Measurements from ENCODE around the gene HDAC4.

The HDAC4 gene

GRCh38 chr2:239212121-239212928 lies 188.5 kb downstream of the HDAC4 start:
- no peak for DNase-seq

DNA sequence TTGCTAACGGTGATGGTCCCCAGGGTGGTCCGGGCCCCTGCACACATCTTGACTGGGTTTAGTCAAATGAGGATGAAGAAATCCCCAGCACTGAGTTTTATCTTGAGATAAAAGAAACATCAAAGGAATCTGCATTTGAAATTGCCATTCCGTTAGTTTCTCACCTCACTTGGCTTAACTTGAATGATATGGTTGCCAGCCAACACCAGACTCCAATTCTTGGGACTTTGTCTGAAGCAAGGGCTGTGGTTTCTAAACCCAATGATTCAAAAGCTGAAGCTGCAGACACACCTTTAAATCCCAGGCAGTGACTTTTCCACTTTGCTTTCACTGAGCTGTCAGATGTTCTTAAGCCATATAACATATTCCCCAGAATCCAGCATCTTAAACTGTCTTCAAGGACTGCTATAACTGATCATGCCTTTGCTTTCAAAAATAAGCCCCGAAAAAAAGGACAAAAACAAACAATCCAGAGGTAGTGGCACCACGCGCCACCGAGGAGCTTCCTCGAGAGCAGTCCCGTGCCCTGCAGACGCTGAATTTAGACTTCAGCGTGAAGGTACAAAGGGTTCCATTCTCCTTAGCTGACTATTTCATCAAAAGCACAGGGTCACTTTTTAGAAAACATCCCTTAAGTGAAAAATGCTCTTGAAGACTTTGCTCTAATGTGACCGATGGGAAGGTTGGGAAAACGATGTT lies 189.3 kb downstream of the HDAC4 start:
- DNase-seq, result no peak

DNA sequence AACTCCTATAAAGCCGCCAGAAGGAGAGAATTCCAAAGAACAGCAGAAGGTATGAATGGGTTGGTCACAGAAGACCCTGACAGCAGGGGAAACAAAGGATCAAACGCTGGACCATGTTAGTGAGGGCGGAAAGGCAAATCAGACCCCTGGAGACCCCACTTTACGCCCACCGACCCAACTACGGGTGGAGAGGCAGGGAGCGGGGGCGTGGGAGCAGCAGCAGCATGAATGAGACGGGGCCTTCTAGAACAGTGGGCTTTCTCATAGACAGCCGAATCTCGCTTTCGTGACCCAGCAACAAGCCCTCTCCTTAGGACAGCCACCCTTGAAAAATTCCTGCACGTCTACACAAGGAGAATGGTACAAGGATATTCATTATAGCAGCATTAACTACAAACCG lies 191.0 kb downstream of the HDAC4 start:
- no peak for DNase-seq

DNA sequence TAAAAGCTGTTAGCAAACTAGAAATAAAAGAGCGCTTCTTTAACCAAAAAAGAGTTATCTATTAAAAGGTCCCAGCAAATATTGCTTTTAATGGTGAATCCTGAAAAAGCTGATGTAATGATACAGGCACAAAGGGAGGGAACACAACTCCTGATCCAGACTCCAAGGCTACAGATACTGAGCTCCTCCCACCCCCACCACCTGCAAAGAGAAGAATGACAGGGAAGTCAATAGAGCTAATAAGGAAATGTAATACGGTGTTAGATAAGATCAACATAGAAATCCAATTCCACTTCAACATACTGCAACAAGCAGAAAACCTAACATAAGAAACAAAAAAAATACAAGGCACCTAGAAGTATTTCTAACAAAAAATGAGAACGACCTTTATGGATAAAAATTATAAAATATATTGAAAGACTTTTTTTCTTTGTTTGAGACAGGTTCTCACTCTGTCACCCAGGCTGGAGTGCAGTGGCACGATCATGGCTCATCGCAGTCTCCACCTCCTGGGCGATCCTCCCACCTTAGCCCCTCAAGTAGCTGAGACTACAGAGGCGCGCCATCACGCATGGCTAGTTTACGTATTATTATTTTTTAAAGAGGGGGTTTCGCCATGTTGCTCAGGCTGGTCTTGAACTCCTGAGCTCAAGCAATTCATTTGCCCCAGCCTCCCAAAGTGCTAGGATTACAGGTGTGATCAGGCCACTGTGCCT lies 192.2 kb downstream of the HDAC4 start:
- no peak for DNase-seq

GRCh38 chr2:239206851-239207250 lies 194.0 kb downstream of the HDAC4 start:
- no peak for DNase-seq

DNA sequence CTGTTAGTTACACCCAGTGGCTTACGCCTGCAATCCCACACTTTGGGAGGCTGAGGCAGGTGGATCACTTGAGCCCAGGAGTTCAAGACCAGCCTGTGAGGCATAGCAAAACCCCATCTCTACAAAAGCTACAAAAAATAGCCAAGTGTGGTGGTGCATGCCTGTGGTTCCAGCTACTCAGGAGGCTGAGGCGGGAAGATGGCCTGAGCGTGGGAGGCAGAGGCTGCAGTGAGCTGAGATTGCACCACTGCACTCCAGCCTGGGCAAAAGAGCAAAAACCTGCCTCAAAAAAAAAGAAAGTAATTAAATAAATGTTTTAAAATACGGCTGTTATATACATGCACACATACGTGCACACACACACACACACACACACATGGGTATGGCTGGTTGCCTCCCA lies 194.8 kb downstream of the HDAC4 start:
- DNase-seq, result no peak

- no peak for DNase-seq
Observed at GRCh38 chr2:239204876-239205468, 195.8 kb downstream of the HDAC4 start.

DNA sequence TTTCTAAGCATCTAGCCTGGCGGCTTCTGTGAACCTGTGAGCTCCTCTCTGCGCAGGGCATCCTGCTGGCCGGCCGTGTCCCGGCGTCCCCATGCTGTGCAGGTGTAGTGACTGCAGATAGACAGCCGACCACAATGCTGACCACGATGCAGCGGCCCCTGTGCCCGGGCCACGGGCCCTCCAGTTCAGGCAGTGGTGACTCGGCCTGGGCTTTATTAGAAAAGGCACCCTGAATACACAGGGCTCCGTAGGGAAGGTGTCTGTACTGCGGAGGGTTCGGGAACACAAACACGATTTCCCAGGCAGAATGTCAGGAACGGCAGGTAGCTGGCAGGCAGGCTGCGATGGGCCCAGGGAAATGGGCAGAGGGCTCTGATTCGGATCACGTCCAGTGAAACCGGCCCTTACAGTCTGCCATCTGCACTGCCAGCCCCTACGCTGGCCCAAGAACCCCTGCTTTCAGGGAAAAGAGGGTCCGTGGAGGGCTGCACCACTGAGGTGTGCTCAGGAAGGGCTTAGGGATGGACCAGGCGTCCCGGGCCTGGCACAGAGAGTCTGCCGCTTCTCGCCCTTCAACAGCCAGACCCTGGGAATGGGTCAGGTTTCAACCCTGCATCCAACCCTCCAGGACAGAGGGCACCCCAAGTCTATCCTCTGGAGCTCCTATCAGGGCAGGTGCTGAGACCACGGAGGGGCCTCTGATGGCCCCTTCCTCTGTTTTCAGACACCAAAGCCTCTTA lies 196.5 kb downstream of the HDAC4 start:
- no peak for DNase-seq

DNA sequence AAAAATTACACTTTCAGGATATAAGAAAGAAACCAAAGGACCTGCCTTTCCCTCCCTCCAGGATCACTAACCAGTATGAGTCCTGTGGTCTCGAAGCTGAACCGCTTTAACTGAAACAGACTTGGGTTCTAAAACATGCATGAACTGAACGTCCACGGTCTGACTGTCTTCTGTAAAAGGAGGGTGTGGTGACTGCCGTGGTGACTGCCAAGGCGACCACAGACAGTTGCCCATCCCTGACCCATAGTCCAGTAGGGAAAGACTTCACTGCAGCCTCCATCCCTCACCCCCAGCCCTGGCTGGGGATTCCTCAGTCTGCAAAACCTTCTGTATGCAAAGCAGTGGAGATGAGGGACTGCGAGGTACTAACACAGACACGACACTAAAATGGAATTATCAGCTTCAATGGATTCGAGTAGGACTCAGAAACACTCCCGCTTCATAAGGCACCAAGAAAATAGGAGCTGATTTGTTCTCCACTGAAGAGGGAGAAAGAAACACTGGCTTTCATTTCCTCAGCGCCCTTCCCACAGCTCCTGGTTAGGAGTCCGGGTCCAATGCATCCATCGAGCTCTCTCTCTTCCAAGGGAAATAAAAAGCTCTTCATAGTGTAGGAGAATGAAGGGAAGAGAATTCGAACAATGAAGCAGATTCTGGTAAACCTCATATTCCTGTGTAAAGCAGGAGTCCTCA lies 197.2 kb downstream of the HDAC4 start:
- no peak for DNase-seq

GRCh38 chr2:239202836-239203235 lies 198.0 kb downstream of the HDAC4 start:
- no peak for DNase-seq

DNA sequence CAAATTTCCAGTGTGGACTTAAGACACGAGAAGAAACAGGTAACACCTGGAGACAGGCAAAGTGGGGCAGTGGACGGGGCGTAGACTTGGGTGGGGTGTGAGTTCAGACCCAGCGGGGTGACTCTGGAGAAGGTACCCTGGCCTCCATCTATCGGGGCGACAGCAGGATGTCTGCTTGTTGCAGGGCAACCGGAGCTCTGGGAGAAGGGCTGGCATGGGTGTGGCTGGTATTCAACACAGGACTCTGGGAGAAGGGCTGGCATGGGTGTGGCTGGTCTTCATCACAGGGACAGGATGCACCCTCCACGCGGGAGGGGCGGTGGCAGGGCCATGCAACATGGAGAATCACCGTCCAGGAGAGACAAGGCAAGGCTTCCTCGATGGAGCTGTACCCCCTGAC lies 198.5 kb downstream of the HDAC4 start:
- no peak for DNase-seq

GRCh38 chr2:239201884-239202283 lies 198.9 kb downstream of the HDAC4 start:
- no peak for DNase-seq

- DNase-seq, result no peak
Observed at GRCh38 chr2:239201531-239201876, 199.3 kb downstream of the HDAC4 start.

DNA sequence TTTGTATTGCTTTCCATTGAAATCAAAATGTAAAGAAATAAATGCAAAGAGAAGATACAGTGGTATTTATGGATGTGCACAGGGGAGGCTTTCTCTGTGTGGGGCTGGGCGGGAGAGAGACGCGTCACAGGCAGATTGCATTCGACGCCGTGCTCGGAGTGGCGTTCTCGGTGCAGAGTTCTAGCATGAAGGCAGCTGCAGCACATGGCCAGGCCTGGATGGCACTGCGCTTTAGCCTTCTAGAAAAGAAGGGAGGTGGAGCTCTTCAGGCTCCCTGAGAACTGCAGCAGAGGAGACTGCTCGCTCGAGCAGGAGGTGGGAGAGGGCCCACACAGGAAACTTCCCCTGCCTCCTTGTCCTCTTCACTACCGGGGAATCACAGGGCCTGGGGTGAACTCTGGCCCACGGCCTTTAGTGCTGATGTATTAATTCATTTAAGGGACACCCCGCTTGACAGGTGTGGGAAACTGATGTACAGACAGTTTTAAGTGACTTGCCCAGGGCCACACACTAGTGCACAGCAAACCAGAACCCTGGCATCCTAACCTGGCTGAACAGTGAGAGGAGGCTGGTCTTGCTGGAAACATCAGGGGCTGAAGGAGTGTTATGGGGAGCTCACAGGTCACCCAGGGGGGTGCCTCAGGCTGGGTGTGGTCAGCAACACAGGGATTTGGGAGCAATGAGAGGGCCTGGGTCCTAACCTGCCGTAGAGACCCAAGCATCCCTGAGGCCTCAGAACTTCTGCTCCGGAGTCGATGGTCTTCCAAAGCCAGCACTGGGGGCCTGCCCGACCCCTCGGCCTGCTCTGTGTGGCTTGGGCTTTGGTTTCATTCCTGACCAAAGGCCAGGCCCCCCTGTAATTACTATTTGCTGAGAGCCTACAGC lies 199.9 kb downstream of the HDAC4 start:
- no peak for DNase-seq

- DNase-seq, result no peak
Observed at GRCh38 chr2:239199041-239199768, 201.6 kb downstream of the HDAC4 start.

GRCh38 chr2:239198221-239198620 lies 202.6 kb downstream of the HDAC4 start:
- no peak for DNase-seq

- DNase-seq, result no peak
Observed at GRCh38 chr2:239197146-239197545, 203.7 kb downstream of the HDAC4 start.

- no peak for DNase-seq
Observed at GRCh38 chr2:239196474-239197021, 204.3 kb downstream of the HDAC4 start.

DNA sequence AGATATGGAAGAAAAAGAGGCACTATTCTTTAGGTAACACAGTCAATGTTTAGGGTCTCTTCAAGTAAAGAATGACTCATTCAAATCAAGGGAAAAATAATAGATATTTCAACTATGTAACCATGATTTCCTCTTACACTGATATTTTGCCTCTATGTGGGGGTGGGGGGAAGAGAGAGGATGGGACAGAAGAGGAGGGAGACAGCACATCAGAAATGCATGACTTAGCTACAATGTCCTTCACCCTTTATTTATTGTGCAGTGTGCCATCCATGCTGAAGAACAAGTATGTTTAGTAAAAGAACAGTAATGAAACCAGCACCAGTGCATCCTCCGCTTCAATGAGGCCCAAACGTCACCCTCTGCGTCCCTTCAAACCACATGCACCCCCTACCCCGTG lies 204.8 kb downstream of the HDAC4 start:
- no peak for DNase-seq

GRCh38 chr2:239195318-239195871 lies 205.4 kb downstream of the HDAC4 start:
- DNase-seq, result no peak
